H9 (cell line): ENCODE measurements around the gene ATRNL1. TPM values are rescaled to one million over a fixed set of nuclear protein-coding genes. Genes with fewer than 3 reads are reported as not detected.
A peak's percentile ranks its signal among the peaks of the same experiment; 100 is the strongest.

Experiments
- DNase-seq: peaks from one replicate; pipeline ENCODE4 v3.0.0-alpha.2; 2017
- H2AFZ ChIP-seq: one replicate; pipeline ENCODE4 v1.6.1; 2013; ENCODE audit warnings: mild to moderate bottlenecking, low read length, control low read depth, moderate library complexity
- H2AK5ac ChIP-seq: 2 replicates; pipeline ENCODE4 v1.6.1; 2013; ENCODE audit warnings: low read length, control low read depth, mixed read lengths; ENCODE audit not compliant: insufficient read length
- H2BK120ac ChIP-seq: one replicate; pipeline ENCODE4 v1.6.1; 2013; ENCODE audit warnings: low read depth, mild to moderate bottlenecking, low read length, control low read depth, inconsistent platforms; ENCODE audit not compliant: poor library complexity, severe bottlenecking
- H2BK12ac ChIP-seq: 2 replicates; pipeline ENCODE4 v1.6.1; 2013; ENCODE audit warnings: low read length, control low read depth, mixed read lengths, low read depth; ENCODE audit not compliant: insufficient read length
- H2BK15ac ChIP-seq: 2 replicates; pipeline ENCODE4 v1.6.1; 2013; ENCODE audit warnings: low read depth, low read length, control low read depth
- H2BK20ac ChIP-seq: one replicate; pipeline ENCODE4 v1.6.1; 2013; ENCODE audit warnings: low read depth, mild to moderate bottlenecking, low read length, control low read depth, inconsistent platforms; ENCODE audit not compliant: poor library complexity, severe bottlenecking
- H2BK5ac ChIP-seq: 2 replicates; pipeline ENCODE4 v1.6.1; 2013; ENCODE audit warnings: low read length, control low read depth, mixed read lengths; ENCODE audit not compliant: insufficient read length
- H3K14ac ChIP-seq: 2 replicates; pipeline ENCODE4 v1.6.1; 2013; ENCODE audit warnings: low read length, control low read depth; ENCODE audit not compliant: insufficient read depth
- H3K18ac ChIP-seq: 2 replicates; pipeline ENCODE4 v1.6.1; 2013; ENCODE audit warnings: low read depth, mild to moderate bottlenecking, mixed read lengths, low read length, control low read depth; ENCODE audit not compliant: insufficient read length
- H3K23ac ChIP-seq: 2 replicates; pipeline ENCODE4 v1.6.1; 2013; ENCODE audit warnings: low read length, control low read depth, mixed read lengths, low read depth; ENCODE audit not compliant: insufficient read length
- H3K23me2 ChIP-seq: 2 replicates; pipeline ENCODE4 v1.6.1; 2013; ENCODE audit warnings: low read depth, mild to moderate bottlenecking, mixed read lengths, low read length, control low read depth; ENCODE audit not compliant: insufficient read length, poor library complexity, severe bottlenecking
- H3K27ac ChIP-seq: 2 replicates; pipeline ENCODE4 v1.5.1; 2013; ENCODE audit warnings: low read length, control low read depth, mixed read lengths, low read depth; ENCODE audit not compliant: insufficient read length
- H3K27me3 ChIP-seq: 2 replicates; pipeline ENCODE4 v1.6.1; 2013; ENCODE audit warnings: low read length, control low read depth, inconsistent platforms; ENCODE audit not compliant: insufficient read depth
- H3K4ac ChIP-seq: 2 replicates; pipeline ENCODE4 v1.6.1; 2013; ENCODE audit warnings: low read depth, mild to moderate bottlenecking, control low read depth, inconsistent platforms, low read length, moderate library complexity
- H3K4me1 ChIP-seq: 2 replicates; pipeline ENCODE4 v1.6.1; 2013; ENCODE audit warnings: low read length, control low read depth, inconsistent platforms; ENCODE audit not compliant: insufficient read depth
- H3K4me2 ChIP-seq: 2 replicates; pipeline ENCODE4 v1.6.1; 2013; ENCODE audit warnings: low read length, control low read depth, mixed read lengths; ENCODE audit not compliant: insufficient read length, insufficient read depth
- H3K56ac ChIP-seq: 2 replicates; pipeline ENCODE4 v1.6.1; 2013; ENCODE audit warnings: low read depth, mild to moderate bottlenecking, mixed read lengths, low read length, control low read depth; ENCODE audit not compliant: insufficient read length
- H3K79me1 ChIP-seq: 2 replicates; pipeline ENCODE4 v1.6.1; 2013; ENCODE audit warnings: low read depth, mild to moderate bottlenecking, moderate library complexity, low read length, control low read depth, inconsistent platforms; ENCODE audit not compliant: insufficient read depth, poor library complexity, severe bottlenecking
- H3K79me2 ChIP-seq: 2 replicates; pipeline ENCODE4 v1.6.1; 2013; ENCODE audit warnings: low read length, control low read depth, inconsistent platforms; ENCODE audit not compliant: insufficient read depth
- H3K9ac ChIP-seq: 2 replicates; pipeline ENCODE4 v1.6.1; 2013; ENCODE audit warnings: low read length, control low read depth, mixed read lengths; ENCODE audit not compliant: insufficient read length; ENCODE audit errors: extremely low read depth
- H3K9me3 ChIP-seq: one replicate; pipeline ENCODE4 v1.6.1; 2013; ENCODE audit warnings: low read depth, low read length, inconsistent platforms; ENCODE audit not compliant: control insufficient read depth
- H3T11ph ChIP-seq: one replicate; pipeline ENCODE4 v1.6.1; 2013; ENCODE audit warnings: mild to moderate bottlenecking, low read length, control low read depth, inconsistent platforms
- H4K20me1 ChIP-seq: one replicate; pipeline ENCODE4 v1.6.1; 2013; ENCODE audit not compliant: control insufficient read depth, insufficient read length, insufficient read depth
- H4K5ac ChIP-seq: 2 replicates; pipeline ENCODE4 v1.6.1; 2013; ENCODE audit warnings: low read depth, mild to moderate bottlenecking, mixed read lengths, low read length, control low read depth; ENCODE audit not compliant: insufficient read length
- H4K8ac ChIP-seq: replicated peaks from 2 replicates; pipeline ENCODE4 v1.6.1; 2013; ENCODE audit warnings: low read length, control low read depth, mixed read lengths, low read depth; ENCODE audit not compliant: insufficient read length
- H4K91ac ChIP-seq: 2 replicates; pipeline ENCODE4 v1.6.1; 2013; ENCODE audit warnings: low read depth, mild to moderate bottlenecking, moderate library complexity, mixed read lengths, low read length, control low read depth; ENCODE audit not compliant: insufficient read length
- H3K27ac Mint-ChIP-seq, 3 experiments: 2 replicates in 2 of 3; 3 replicates in 1 of 3; pipeline ENCODE4 v1.8.0; 2020 to 2021; ENCODE audit warnings: mixed read lengths in 3 of 3, mild to moderate bottlenecking in 1 of 3, moderate library complexity in 1 of 3
- H3K27me3 Mint-ChIP-seq: 2 replicates; pipeline ENCODE4 v1.8.0; 2021; ENCODE audit warnings: low read depth, mild to moderate bottlenecking, moderate library complexity, mixed read lengths
- H3K36me3 Mint-ChIP-seq, 3 experiments: 2 replicates in 2 of 3; 3 replicates in 1 of 3; pipeline ENCODE4 v1.8.0; 2020 to 2021; ENCODE audit warnings: low read depth in 3 of 3, mixed read lengths in 3 of 3; ENCODE audit not compliant: insufficient read depth in 1 of 3
- H3K4me1 Mint-ChIP-seq, 2 experiments: 2 replicates each; pipeline ENCODE4 v1.8.0; 2020; ENCODE audit warnings: mixed read lengths in 2 of 2
- H3K4me3 Mint-ChIP-seq, 2 experiments: 2 replicates in 1 of 2; 3 replicates in 1 of 2; pipeline ENCODE4 v1.8.0; 2020 to 2021; ENCODE audit warnings: mild to moderate bottlenecking in 2 of 2, mixed read lengths in 2 of 2, moderate library complexity in 1 of 2
- H3K9me3 Mint-ChIP-seq, 2 experiments: 2 replicates in 1 of 2; 3 replicates in 1 of 2; pipeline ENCODE4 v1.8.0; 2020; ENCODE audit warnings: mild to moderate bottlenecking in 2 of 2, mixed read lengths in 2 of 2, moderate library complexity in 1 of 2
- total RNA-seq: library from RNA; stranded (reverse); gene quantifications from 2 replicates; pipeline ENCODE4 v1.2.1, GENCODE V29; 2021
- TF ChIP-seq, protein P1 (sequence below): fragments of 200-600 bp; sonication (generic); conservative IDR thresholded peaks from 3 replicates; pipeline ENCODE4 v1.8.0; 2021; ENCODE audit warnings: antibody characterized with exemption, mild to moderate bottlenecking

Gene ATRNL1
- total RNA-seq, 1 experiment from 2014 or later, result 9.2 TPM

DNA sequence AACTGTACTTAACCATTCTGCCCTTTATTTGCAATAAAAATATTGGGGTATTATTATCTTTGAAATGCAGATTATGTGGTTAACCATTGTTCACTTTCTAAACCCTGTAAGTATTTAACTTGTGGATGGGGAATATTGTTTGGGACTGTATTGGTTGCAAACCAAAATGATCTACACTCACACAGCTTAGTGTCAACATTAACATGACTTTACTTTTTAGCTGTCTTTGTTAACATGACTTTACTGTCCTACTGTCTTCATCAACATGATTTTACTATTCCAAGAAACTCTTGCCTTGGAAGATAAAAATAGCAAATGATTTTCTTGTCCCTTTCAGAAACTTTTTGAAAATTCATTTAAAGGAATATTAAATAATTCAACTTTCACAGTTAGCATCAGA lies 708.3 kb downstream of the ATRNL1 start:
- no peaks in the 10 kb centered on the region for H3K23me2 ChIP-seq
- H2BK20ac ChIP-seq, result no peak overlapping the region
- no peaks in the 10 kb centered on the region; a peak in 1 of 7 replicates for H3K36me3 Mint-ChIP-seq
- H3K56ac ChIP-seq, result no peak overlapping the region
- no peak overlapping the region for H4K5ac ChIP-seq
- peaks cover 10% of the 10 kb centered on the region for H3K4me1 ChIP-seq
- H2BK15ac ChIP-seq, result no peak overlapping the region
- no peak overlapping the region for H3T11ph ChIP-seq
- H3K27ac Mint-ChIP-seq, result peak overlapping the region in 1 of 3 experiments; percentile 92; a peak in 2 of 7 replicates
- H3K9ac ChIP-seq, result no peak overlapping the region
- H3K4me1 Mint-ChIP-seq, result peaks cover 30 to 33% of the 10 kb centered on the region in 2 experiments
- H3K27me3 Mint-ChIP-seq, result no peaks in the 10 kb centered on the region
- H3K4me3 Mint-ChIP-seq, result peak overlapping the region in 1 of 2 experiments; percentile 18; a peak in 1 of 5 replicates
- H2BK120ac ChIP-seq, result no peak overlapping the region
- H2BK5ac ChIP-seq, result no peak overlapping the region
- H4K8ac ChIP-seq, result no peak overlapping the region
- no peak overlapping the region for H2BK12ac ChIP-seq
- H3K14ac ChIP-seq, result no peak overlapping the region
- no peak overlapping the region for H3K18ac ChIP-seq
- H3K9me3 Mint-ChIP-seq, result peaks cover 0 to under 1% of the 10 kb centered on the region in 2 experiments; a peak in 1 of 5 replicates
- H2AFZ ChIP-seq, result no peak overlapping the region
- no peaks in the 10 kb centered on the region for H3K79me1 ChIP-seq
- H3K23ac ChIP-seq, result no peak overlapping the region
- H4K20me1 ChIP-seq, result no peaks in the 10 kb centered on the region
- H3K27ac ChIP-seq, result no peak overlapping the region
- no peaks in the 10 kb centered on the region for H3K27me3 ChIP-seq
- H4K91ac ChIP-seq, result no peak overlapping the region
- DNase-seq, result no peak
- TF ChIP-seq, protein P1, sequence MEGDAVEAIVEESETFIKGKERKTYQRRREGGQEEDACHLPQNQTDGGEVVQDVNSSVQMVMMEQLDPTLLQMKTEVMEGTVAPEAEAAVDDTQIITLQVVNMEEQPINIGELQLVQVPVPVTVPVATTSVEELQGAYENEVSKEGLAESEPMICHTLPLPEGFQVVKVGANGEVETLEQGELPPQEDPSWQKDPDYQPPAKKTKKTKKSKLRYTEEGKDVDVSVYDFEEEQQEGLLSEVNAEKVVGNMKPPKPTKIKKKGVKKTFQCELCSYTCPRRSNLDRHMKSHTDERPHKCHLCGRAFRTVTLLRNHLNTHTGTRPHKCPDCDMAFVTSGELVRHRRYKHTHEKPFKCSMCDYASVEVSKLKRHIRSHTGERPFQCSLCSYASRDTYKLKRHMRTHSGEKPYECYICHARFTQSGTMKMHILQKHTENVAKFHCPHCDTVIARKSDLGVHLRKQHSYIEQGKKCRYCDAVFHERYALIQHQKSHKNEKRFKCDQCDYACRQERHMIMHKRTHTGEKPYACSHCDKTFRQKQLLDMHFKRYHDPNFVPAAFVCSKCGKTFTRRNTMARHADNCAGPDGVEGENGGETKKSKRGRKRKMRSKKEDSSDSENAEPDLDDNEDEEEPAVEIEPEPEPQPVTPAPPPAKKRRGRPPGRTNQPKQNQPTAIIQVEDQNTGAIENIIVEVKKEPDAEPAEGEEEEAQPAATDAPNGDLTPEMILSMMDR, result no peak
- no peak overlapping the region for H2AK5ac ChIP-seq
- H3K4ac ChIP-seq, result no peak overlapping the region
- no peaks in the 10 kb centered on the region for H3K9me3 ChIP-seq
- no peak overlapping the region for H3K4me2 ChIP-seq
- H3K79me2 ChIP-seq, result no peaks in the 10 kb centered on the region
